NCI-H1105 (cell line): ENCODE measurements around the gene GNG11.
A peak's percentile ranks its signal among the peaks of the same experiment; 100 is the strongest.
"Not testable (repeated sequence)": the region's sequence is repeated elsewhere in the genome, so short reads cannot be mapped to it uniquely, and the experiment has no call there.

Experiments
- DNase-seq: peaks from one replicate; lab custom pipeline; 2025; lab: John Stamatoyannopoulos, UW

The GNG11 gene

GRCh38 chr7:93921607-93922566 lies at the start of gene GNG11:
TSS of gene GNG11 (plus strand) at chr7:93921735. CDS start at chr7:93922138, 403 bp downstream.
- DNase-seq, result peak; percentile 17

DNA sequence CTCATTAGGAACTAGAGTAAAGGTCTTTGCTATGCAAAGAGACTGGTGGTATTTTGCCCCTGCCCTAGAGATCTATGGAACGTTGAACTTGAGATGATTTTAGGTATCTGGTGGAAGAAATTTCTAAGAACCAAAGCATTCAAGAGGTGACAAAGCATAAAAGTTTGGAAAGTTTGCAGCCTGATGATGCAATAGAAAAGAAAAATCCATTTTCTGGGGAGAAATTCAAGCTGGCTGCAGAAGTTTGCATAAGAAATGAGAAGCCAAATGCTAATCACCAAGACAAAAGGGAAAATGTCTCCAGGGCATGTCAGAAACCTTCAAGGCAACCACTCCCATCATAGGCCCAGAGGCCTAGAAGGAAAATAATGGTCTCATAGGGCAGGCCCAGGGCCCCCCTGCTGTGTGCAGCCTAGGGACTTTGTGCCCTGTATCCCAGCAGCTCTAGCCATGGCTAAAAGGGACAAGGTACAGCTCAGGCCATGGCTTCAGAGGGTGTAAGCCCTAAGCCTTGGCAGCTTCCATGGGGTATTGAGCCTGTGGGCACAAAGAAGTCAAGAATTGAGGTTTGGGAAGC lies 47.4 kb upstream of the GNG11 start:
- no peak for DNase-seq

- DNase-seq, result no peak
Observed at GRCh38 chr7:93877742-93878141, 43.8 kb upstream of the GNG11 start.

GRCh38 chr7:93879356-93879755 lies 42.2 kb upstream of the GNG11 start:
- DNase-seq, result no peak

GRCh38 chr7:93882468-93882867 lies 39.1 kb upstream of the GNG11 start:
- DNase-seq, result no peak

DNA sequence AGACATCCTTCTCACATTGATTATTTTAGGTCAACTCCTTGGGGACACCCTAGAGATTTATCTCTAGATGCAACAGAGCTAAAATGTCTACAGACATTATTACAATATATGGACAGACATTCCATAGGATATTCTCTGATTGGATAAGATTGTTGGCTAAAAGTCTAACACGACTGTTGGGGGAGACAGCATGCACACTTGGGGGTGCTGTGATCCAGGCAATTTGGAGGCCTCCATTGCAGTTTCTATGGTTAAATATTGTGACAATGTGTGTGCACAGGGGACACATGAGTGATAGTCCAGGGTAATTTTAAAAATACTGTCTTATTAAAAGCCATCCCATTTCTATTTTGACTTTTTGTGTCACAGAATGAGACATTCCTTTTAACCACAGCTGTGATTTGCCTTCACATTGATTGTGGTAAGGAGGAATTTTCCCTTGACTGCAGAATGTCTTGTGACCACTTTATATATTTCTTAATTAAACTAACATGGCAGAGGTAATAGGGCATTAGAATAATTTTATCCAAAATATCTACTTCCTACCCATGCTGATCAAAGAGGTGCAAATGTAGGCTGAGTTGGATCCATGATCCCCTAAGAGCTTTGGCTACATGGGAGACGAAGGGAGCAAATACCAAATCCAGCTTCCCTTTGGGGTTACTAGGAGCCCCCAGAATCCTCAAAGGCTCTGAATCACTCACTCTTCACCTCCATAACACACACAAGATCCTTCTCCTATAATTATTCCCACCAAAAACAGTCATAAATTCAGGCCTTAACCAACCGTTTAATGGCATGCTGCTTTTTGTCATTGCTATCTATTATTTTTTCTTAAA lies 38.2 kb upstream of the GNG11 start:
- DNase-seq, result no peak

DNA sequence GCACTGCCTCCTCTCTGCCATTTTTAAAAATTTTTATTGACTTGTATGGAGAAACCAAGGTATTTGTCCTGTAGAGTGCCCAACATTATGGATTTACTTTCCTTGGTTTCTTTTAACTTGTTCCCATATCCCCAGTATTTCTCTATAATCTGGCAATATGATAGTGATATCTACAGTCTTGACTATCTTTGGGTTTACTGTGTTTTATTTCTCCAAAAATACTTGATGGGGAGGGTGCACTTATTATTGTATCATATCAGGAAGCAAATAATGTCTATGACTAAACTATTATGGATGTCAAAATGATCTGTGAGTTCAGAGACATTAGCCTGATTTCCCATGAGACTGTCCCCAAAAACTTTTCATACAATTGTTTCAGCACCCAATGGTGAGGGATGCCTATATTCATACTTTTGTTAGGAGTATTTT lies 37.6 kb upstream of the GNG11 start:
- no peak for DNase-seq

- DNase-seq, result no peak
Observed at GRCh38 chr7:93884541-93884940, 37.0 kb upstream of the GNG11 start.

GRCh38 chr7:93889261-93889660 lies 32.3 kb upstream of the GNG11 start:
- no peak for DNase-seq

GRCh38 chr7:93890041-93890463 lies 31.5 kb upstream of the GNG11 start:
- peak; percentile 33 for DNase-seq

DNA sequence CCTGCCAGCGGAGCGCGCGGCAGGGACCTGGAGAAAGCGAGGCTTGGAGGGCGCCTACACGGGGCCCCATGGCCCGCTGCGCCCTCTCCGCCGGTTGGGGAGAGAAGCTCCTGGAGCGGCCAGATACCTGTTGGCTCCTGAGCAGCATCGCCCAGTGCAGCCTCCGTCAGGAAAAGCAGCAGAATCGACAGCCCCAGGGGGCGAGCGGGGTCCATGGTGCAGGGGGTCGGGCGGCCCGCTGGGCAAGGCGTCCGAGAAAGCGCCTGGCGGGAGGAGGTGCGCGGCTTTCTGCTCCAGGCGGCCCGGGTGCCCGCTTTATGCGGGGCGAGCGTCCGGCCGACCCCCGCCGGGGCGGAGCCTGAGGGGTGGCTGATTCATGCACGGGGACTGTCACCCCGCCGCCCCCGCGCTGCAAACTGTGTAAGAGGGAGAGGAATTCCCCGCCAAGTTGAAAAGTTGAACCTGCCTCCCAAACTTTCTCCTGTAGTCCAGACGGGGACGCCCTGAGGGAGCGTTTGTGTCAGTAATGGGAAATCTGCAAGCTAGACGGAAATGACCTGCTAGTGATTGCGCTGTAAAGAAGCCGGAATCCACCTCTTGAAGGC lies 31.0 kb upstream of the GNG11 start, which contains the start of gene TFPI2:
Gene TFPI2, minus strand, starts transcription at position 290 of the 605 bp plus-strand sequence. Its CDS starts 75 bp downstream, at position 215.
- DNase-seq, result no peak

DNA sequence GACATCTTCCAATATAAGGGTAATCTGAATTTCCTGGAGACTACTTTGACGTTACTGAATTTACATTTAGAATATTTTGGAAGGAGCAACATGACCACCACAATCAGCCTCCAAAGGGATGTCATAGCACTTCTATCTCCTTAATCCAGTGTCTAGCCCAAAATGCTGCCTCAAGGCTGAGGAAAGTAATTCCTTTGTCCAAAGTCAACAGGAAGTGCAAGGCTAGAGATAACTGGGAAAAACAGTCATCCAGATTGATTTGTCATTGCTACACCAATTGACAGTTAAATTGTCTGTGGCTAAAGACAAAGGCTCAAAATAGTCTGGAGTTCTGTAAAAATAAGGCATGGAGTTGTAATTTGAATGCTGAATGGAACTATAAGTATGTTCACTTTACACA lies 27.1 kb upstream of the GNG11 start:
- DNase-seq, result no peak

- no peak for DNase-seq
Observed at GRCh38 chr7:93894966-93895640, 26.4 kb upstream of the GNG11 start.

DNA sequence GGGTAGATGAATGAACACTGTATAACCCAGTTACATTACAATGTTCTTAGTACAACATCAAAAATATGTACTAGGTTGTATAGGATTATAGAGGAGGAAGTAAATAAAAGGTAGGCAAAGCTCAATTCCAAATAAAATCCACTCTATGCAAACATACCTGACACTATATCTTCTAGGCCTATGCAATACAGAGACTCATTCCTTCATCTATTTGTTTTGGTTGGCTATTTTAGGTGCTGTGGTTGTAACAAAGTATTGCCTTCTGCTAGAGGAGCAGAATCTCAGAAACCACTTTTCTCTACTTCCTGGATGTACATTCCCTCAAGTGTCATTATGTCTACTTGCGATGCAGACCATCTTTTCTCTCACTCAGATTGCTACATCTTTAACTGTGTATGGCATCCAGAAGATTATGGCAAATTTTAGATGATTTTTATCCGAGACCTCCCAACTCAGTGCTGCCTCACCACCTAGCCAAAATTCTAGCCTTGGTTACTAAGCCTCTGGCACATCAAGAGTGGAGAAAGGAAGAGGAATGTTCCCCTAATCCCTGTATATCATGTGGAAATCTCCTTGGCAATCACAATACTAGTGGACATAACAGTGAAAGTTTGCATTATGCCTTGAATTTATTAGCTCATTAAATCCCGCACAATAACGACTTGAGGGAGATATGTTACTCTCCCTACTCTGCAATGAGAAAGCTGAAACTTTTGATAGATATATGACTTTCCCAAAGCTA lies 25.5 kb upstream of the GNG11 start:
- DNase-seq, result no peak

DNA sequence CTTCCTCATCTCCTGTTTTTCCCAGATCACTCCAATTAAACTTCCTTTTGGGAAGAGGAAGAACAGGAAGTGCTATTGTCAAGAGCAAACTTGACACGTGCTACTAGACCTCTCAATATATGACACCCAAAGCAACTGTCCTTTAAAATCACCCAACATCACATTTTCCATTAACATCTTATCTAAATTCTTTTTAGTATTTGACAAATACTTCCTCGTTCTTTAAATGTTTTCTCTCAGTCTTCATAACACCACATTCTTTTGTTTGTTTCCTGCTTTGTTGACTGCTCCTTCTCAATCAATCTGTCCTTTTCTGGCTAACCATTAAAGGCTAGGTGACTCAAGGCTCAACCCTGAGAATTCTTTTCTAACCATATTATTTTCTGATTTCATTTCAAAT lies 23.9 kb upstream of the GNG11 start:
- no peak for DNase-seq

- peak; percentile 23 for DNase-seq
Observed at GRCh38 chr7:93902777-93903423, 18.6 kb upstream of the GNG11 start.

DNA sequence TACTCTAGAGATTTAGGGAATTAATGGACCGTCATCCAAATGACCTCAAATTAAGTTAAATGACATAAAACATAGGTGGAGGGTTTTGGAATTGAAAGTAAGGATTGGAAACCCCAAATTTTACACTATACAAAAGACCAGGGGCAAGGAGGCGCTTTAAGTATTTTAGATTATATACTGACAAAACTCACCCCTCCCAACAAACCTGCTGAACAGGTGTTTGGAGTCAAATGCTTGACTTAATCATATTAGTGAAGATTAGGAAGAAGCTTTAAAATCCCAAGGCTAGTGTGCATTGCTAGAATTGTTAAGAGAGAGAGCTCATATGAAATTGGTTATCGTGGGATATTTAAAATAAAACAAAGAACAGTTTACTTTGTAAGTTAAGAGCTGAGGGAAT lies 15.3 kb upstream of the GNG11 start, which contains the start of gene GNGT1:
Gene GNGT1, plus strand, starts transcription at position 301 of the 400 bp plus-strand sequence. CDS start 180 bp downstream, outside the sequence.
- no peak for DNase-seq

DNA sequence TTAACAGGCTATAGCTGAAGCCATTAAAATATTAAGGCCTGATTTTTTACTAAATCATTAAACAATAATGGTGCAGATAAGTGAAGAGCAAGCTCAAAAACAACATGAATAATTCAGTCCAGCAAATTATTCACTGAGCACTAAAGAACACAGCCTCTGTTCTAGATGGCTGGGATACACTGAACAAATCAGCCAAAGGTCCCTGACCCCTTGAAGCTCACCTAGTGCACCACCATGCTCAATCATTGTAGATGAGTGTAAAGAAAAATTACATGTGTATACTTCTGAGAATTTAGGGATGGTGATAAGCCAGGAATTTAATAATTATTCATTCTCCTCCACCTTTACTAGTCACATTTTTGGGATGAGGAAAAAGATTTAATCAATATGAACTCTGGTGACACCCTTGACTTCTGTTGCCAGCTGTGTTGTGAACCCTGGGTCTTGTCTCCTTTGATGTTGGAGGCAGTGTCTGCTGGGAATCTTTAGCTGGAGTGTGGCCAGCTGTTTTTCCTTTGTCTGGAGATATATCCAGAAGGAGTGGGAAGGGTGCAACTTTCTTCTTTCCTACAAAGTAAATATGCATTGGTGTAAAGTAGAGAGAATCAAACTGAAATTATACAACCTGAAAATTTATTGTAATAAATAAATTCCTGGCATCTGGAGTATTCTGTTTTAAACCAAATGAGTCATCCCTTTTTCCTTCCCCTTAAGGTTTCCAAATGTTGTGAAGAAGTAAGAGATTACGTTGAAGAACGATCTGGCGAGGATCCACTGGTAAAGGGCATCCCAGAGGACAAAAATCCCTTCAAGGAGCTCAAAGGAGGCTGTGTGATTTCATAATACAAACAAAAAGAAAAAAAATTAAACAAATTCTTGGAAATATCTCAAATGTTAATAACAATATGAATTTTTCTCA lies 11.2 kb upstream of the GNG11 start:
- no peak for DNase-seq

- not testable (repeated sequence) for DNase-seq
Observed at GRCh38 chr7:93911242-93911641, 10.3 kb upstream of the GNG11 start.
